HepG2 (cell line): ENCODE results near the gene RPA1. TPM values are rescaled to one million over a fixed set of nuclear protein-coding genes. Genes with fewer than 3 reads are reported as not detected.

Source experiments
- ATAC-seq: fragments of 200-7000 bp; cut with Tn5 transposase; 3 replicates; pipeline ENCODE4 v1.9.1; 2020; ENCODE audit warnings: mild to moderate bottlenecking, moderate library complexity
- BruUV-seq: library from RNA; stranded (reverse); fragments of 400-500 nt; replicated peaks from 2 replicates; lab custom pipeline; 2021; lab: Mats Ljungman, UMichigan
- CTCF ChIA-PET: fragments of 300-600 bp; formaldehyde crosslinking; extraction: SDS; loops from one replicate; lab custom pipeline; 2021; ENCODE audit warnings: low total read pairs, inconsistent platforms, low intra/inter-chr PET ratio; lab: Yijun Ruan, JAX
- POLR2A ChIA-PET: fragments of 350-600 bp; sonication (Branson Sonifier 250); formaldehyde crosslinking; loops from one replicate; lab custom pipeline; 2020; ENCODE audit warnings: antibody characterized with exemption, inconsistent platforms; lab: Yijun Ruan, JAX
- DNase-seq: peaks from one replicate; pipeline ENCODE4 v3.0.0-alpha.2; 2015; ENCODE audit warnings: low spot score
- FAIRE-seq: peaks from 3 replicates; lab custom pipeline; 2011; peaks lifted over from hg19 to GRCh38; lab: Jason Lieb, UNC
- H2AFZ ChIP-seq: one replicate; pipeline ENCODE4 v1.6.1; 2011; ENCODE audit warnings: low read length, inconsistent platforms
- H3K27ac ChIP-seq: fragments of 300-600 bp; 3 replicates; pipeline ENCODE4 v1.8.0; 2011; ENCODE audit warnings: mixed run types, mild to moderate bottlenecking, mixed read lengths, low read length, inconsistent platforms; ENCODE audit not compliant: insufficient read depth; ENCODE audit errors: extremely low read length
- H3K27me3 ChIP-seq, 2 experiments: fragments of 200-600 bp in 1 of 2; 2 replicates in 1 of 2; 3 replicates in 1 of 2; pipeline versions ENCODE4 v1.6.0 to v1.8.0; 2011; ENCODE audit warnings: low read length in 2 of 2, mild to moderate bottlenecking in 2 of 2, moderate library complexity in 2 of 2, inconsistent platforms in 1 of 2; ENCODE audit not compliant: insufficient read depth in 2 of 2, control insufficient read depth in 1 of 2
- H3K36me3 ChIP-seq, 2 experiments: fragments of 200-600 bp in 1 of 2; replicated peaks in 1 of 2; 2 replicates in 1 of 2; 3 replicates in 1 of 2; pipeline versions ENCODE4 v1.5.1 to v1.8.0; 2011; ENCODE audit warnings: low read length in 2 of 2, inconsistent platforms in 1 of 2; ENCODE audit not compliant: insufficient read depth in 2 of 2, control insufficient read depth in 1 of 2
- H3K4me1 ChIP-seq: 2 replicates; pipeline ENCODE4 v1.5.1; 2012; ENCODE audit warnings: low read length, inconsistent platforms; ENCODE audit not compliant: insufficient read depth
- H3K4me2 ChIP-seq: 2 replicates; pipeline ENCODE4 v1.6.0; 2011; ENCODE audit warnings: low read depth, low read length, inconsistent platforms
- H3K4me3 ChIP-seq, 3 experiments: fragments of 200-600 bp in 1 of 3; sonication (generic), shearing (Covaris generic) in 1 of 3; replicated peaks in 1 of 3; 2 replicates each; pipeline ENCODE4 v1.5.1; 2011 to 2016; ENCODE audit warnings: low read length in 3 of 3, inconsistent platforms in 2 of 3, low read depth in 2 of 3, mild to moderate bottlenecking in 2 of 3, control low read depth in 1 of 3, mixed read lengths in 1 of 3; ENCODE audit not compliant: insufficient read depth in 1 of 3
- H3K79me2 ChIP-seq: one replicate; pipeline ENCODE4 v1.6.1; 2011; ENCODE audit warnings: low read length, inconsistent platforms; ENCODE audit not compliant: insufficient read depth
- H3K9ac ChIP-seq: 2 replicates; pipeline ENCODE4 v1.6.0; 2011; ENCODE audit warnings: mild to moderate bottlenecking, low read depth, low read length, inconsistent platforms; ENCODE audit not compliant: insufficient read depth
- H3K9me3 ChIP-seq: 2 replicates; pipeline ENCODE4 v1.5.1; 2012; ENCODE audit warnings: mild to moderate bottlenecking, low read length
- H4K20me1 ChIP-seq: 2 replicates; pipeline ENCODE4 v1.6.0; 2011; ENCODE audit warnings: inconsistent platforms, mild to moderate bottlenecking, low read length, moderate library complexity; ENCODE audit not compliant: insufficient read depth
- MED13 ChIP-seq: sonication (generic); formaldehyde crosslinking; IDR thresholded peaks from 2 replicates; pipeline ENCODE4 v1.5.0; 2020; ENCODE audit warnings: missing genetic modification reagents
- PHF21A ChIP-seq: sonication (generic); formaldehyde crosslinking; IDR thresholded peaks from 2 replicates; pipeline ENCODE4 v1.5.0; 2020; ENCODE audit warnings: mild to moderate bottlenecking, missing genetic modification reagents
- SMC3 ChIP-seq: IDR thresholded peaks from 2 replicates; pipeline ENCODE4 v1.6.1; 2011; ENCODE audit warnings: low read length, improper control_type of control experiment
- ZNF143 ChIP-seq: sonication (generic); formaldehyde crosslinking; IDR thresholded peaks from 2 replicates; pipeline ENCODE4 v1.4.0; 2020; ENCODE audit warnings: missing genetic modification reagents
- ZNF331 ChIP-seq: sonication (generic); formaldehyde crosslinking; IDR thresholded peaks from 2 replicates; pipeline ENCODE4 v1.4.0; 2020; ENCODE audit warnings: missing genetic modification reagents
- ZNF563 ChIP-seq: sonication (generic); formaldehyde crosslinking; IDR thresholded peaks from 2 replicates; pipeline ENCODE4 v1.8.0; 2022; ENCODE audit warnings: mild to moderate bottlenecking, moderate library complexity, missing genetic modification reagents
- ZNF607 ChIP-seq: sonication (generic); formaldehyde crosslinking; IDR thresholded peaks from 2 replicates; pipeline ENCODE4 v1.5.1; 2020; ENCODE audit warnings: missing genetic modification reagents, mild to moderate bottlenecking, borderline replicate concordance
- ZNF614 ChIP-seq: IDR thresholded peaks from 2 replicates; pipeline ENCODE4 v1.6.1; 2018; ENCODE audit warnings: missing biosample characterization, missing genetic modification reagents, inconsistent platforms, borderline replicate concordance
- ZNF672 ChIP-seq: sonication (generic); formaldehyde crosslinking; IDR thresholded peaks from 2 replicates; pipeline ENCODE4 v1.8.1; 2022; ENCODE audit warnings: missing genetic modification reagents
- ZNF746 ChIP-seq: sonication (generic); formaldehyde crosslinking; IDR thresholded peaks from 2 replicates; pipeline ENCODE4 v1.8.0; 2022; ENCODE audit warnings: mild to moderate bottlenecking, missing genetic modification reagents
- ZNF780A ChIP-seq: sonication (generic); formaldehyde crosslinking; IDR thresholded peaks from 2 replicates; pipeline ENCODE4 v1.8.0; 2022; ENCODE audit warnings: mild to moderate bottlenecking, missing genetic modification reagents, moderate library complexity
- WGBS: methylation state at CpG from one replicate; pipeline ENCODE4 v1.1.6; 2017; ENCODE audit warnings: low lambda C conversion rate; 5-methylcytosine and 5-hydroxymethylcytosine counted together
- in situ Hi-C: cut with HindIII; loops from 2 replicates; pipeline ENCODE4 v1.10.0; 2017; ENCODE audit warnings: low pct_unique_long_range_greater_than_20kb; ENCODE audit not compliant: extremely low pct_ligation_motif_present
- intact Hi-C: fragments of 100-400 bp; cut with micrococcal nuclease; formaldehyde crosslinking; loops from one replicate; pipeline ENCODE4 v1.10.0; 2022; ENCODE audit not compliant: unreplicated experiment
- polyA plus RNA-seq, 8 experiments: library from polyadenylated mRNA; depleted of rRNA in 3 of 8; stranded (reverse) in 7 of 8; unstranded in 1 of 8; fragments of >200 nt; fragmentation: Illumina TruSeq in 4 of 8; extraction: Trizol in 4 of 8; gene quantifications; 2 replicates each; pipeline versions ENCODE4 v1.2.1 to v1.2.3, GENCODE V29; 2011 to 2016; ENCODE audit warnings: low read depth in 4 of 8, missing spikeins in 1 of 8, mixed read lengths in 1 of 8; ENCODE audit not compliant: insufficient read depth in 1 of 8
- total RNA-seq, 5 experiments: library from RNA; depleted of rRNA; stranded (reverse); fragments of >200 nt; fragmentation: Illumina TruSeq; extraction: Trizol; gene quantifications; 2 replicates each; pipeline ENCODE4 v1.2.3, GENCODE V29; 2016; ENCODE audit warnings: low read depth in 1 of 5
- TF ChIP-seq, protein P1 (sequence below): sonication (generic); formaldehyde crosslinking; IDR thresholded peaks from 2 replicates; pipeline ENCODE4 v1.8.0; 2022; ENCODE audit warnings: mild to moderate bottlenecking, missing genetic modification reagents, moderate library complexity
- TF ChIP-seq, protein P2 (sequence below): sonication (generic); formaldehyde crosslinking; IDR thresholded peaks from 2 replicates; pipeline ENCODE4 v1.8.1; 2023; ENCODE audit warnings: missing genetic modification reagents, mild to moderate bottlenecking, borderline replicate concordance
- TF ChIP-seq, protein P3 (sequence below): sonication (generic); formaldehyde crosslinking; IDR thresholded peaks from 2 replicates; pipeline ENCODE4; 2020; ENCODE audit warnings: missing genetic modification reagents, mild to moderate bottlenecking, borderline replicate concordance
- TF ChIP-seq, protein P4 (sequence below): sonication (generic); formaldehyde crosslinking; IDR thresholded peaks from 2 replicates; pipeline ENCODE4 v1.9.0; 2021; ENCODE audit warnings: missing genetic modification reagents, borderline replicate concordance

Gene RPA1
- total and polyA plus RNA-seq, 2 of the 13 experiments (the other 11 are each of a cell fraction or from before 2014, with no cell fraction given): 13.9 to 37.6 TPM

DNA sequence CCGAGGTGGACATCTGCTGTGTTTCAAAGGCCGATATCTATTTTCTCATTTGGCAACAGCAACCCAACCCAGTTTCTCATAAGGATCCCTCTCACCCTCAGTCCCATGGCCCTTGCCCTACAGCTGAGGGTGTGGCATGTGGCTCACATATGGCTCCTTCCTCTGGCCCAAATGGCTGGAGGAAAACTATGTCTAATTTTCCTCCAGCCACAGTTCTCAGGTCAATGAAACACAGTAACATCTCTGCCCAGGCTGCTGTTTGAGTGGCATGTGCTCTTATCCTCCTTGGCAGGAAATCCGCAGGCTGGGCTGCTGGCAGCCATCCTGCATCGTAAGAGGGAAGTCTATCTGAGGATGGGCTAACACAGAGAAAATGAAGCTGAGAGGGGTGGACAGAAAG, 43.9 kb upstream of the RPA1 start:
- no peaks in the 10 kb centered on the region for H3K79me2 ChIP-seq
- no peaks in the 10 kb centered on the region for H3K27me3 ChIP-seq
- no peak for ATAC-seq
- in situ Hi-C loops: no loop called here
- no peaks in the 10 kb centered on the region for H4K20me1 ChIP-seq
- H3K4me3 ChIP-seq: no peak overlapping the region
- TF ChIP-seq ZNF746 (CRISPR knock-in tag): no peak
- TF ChIP-seq, protein P1, sequence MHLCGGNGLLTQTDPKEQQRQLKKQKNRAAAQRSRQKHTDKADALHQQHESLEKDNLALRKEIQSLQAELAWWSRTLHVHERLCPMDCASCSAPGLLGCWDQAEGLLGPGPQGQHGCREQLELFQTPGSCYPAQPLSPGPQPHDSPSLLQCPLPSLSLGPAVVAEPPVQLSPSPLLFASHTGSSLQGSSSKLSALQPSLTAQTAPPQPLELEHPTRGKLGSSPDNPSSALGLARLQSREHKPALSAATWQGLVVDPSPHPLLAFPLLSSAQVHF: no peak
- TF ChIP-seq ZNF143: no peak
- H3K27ac ChIP-seq: no peak overlapping the region
- no TSS peak for BruUV-seq
- no peak overlapping the region for H3K4me2 ChIP-seq
- peaks cover 7% of the 10 kb centered on the region for H3K4me1 ChIP-seq
- ChIA-PET POLR2A (interaction anchor here (1.0 kb wide), 1 partner anchor 16 kb away, joined by 3 read pairs; no protein-coding TSS in a partner anchor), CTCF (no interaction called here)
- no peak overlapping the region for H2AFZ ChIP-seq
- H3K9ac ChIP-seq: no peak overlapping the region
- no peaks in the 10 kb centered on the region for H3K9me3 ChIP-seq
- DNase-seq: no peak
- peaks cover 23 to 51% of the 10 kb centered on the region in 2 experiments for H3K36me3 ChIP-seq
- intact Hi-C loops: no loop called here
- FAIRE-seq: no peak
- 100% methylated on average over 4 of the region's 4 CpGs for WGBS

DNA sequence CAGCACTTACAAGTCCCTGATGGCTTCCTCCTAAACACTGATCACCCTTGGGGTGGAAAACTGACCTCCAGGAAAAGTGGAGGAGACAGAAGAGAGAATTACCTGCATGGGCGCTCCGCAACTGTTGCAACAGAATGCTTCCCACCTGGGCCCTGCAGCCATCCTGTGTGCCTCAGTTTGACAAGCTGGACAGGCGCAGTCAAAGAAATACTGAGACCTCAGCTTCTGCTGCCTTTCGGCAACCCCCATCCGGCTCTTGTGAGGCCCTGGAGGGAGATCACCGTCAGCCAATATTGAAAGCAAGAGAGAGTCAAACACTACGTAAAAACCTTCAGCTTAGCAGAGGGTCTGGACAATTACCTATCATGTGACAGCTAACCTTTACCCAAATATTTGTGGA, 43.1 kb upstream of the RPA1 start:
- Histone ChIP-seq H3K4me3 (no peak overlapping the region), H3K9ac (no peak overlapping the region), H3K27me3 (no peaks in the 10 kb centered on the region), H2AFZ (no peak overlapping the region), H3K4me2 (no peak overlapping the region), H3K36me3 (peaks cover 19 to 44% of the 10 kb centered on the region in 2 experiments), H4K20me1 (no peaks in the 10 kb centered on the region), H3K4me1 (peaks cover 7% of the 10 kb centered on the region), H3K9me3 (no peaks in the 10 kb centered on the region), H3K27ac (no peak overlapping the region), H3K79me2 (no peaks in the 10 kb centered on the region)
- TF ChIP-seq ZNF614 (CRISPR knock-in tag) (no peak), ZNF780A (CRISPR knock-in tag) (no peak), SMC3 (no peak), ZNF331 (no peak), PHF21A (CRISPR knock-in tag) (no peak), ZNF563 (CRISPR knock-in tag) (no peak), MED13 (CRISPR knock-in tag) (no peak), ZNF672 (no peak), ZNF607 (no peak)
- TF ChIP-seq, protein P2, sequence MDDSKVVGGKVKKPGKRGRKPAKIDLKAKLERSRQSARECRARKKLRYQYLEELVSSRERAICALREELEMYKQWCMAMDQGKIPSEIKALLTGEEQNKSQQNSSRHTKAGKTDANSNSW (CRISPR knock-in tag): no peak
- TF ChIP-seq, protein P3, sequence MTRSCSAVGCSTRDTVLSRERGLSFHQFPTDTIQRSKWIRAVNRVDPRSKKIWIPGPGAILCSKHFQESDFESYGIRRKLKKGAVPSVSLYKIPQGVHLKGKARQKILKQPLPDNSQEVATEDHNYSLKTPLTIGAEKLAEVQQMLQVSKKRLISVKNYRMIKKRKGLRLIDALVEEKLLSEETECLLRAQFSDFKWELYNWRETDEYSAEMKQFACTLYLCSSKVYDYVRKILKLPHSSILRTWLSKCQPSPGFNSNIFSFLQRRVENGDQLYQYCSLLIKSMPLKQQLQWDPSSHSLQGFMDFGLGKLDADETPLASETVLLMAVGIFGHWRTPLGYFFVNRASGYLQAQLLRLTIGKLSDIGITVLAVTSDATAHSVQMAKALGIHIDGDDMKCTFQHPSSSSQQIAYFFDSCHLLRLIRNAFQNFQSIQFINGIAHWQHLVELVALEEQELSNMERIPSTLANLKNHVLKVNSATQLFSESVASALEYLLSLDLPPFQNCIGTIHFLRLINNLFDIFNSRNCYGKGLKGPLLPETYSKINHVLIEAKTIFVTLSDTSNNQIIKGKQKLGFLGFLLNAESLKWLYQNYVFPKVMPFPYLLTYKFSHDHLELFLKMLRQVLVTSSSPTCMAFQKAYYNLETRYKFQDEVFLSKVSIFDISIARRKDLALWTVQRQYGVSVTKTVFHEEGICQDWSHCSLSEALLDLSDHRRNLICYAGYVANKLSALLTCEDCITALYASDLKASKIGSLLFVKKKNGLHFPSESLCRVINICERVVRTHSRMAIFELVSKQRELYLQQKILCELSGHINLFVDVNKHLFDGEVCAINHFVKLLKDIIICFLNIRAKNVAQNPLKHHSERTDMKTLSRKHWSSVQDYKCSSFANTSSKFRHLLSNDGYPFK (CRISPR knock-in tag): no peak
- TF ChIP-seq, protein P4, sequence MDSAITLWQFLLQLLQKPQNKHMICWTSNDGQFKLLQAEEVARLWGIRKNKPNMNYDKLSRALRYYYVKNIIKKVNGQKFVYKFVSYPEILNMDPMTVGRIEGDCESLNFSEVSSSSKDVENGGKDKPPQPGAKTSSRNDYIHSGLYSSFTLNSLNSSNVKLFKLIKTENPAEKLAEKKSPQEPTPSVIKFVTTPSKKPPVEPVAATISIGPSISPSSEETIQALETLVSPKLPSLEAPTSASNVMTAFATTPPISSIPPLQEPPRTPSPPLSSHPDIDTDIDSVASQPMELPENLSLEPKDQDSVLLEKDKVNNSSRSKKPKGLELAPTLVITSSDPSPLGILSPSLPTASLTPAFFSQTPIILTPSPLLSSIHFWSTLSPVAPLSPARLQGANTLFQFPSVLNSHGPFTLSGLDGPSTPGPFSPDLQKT (CRISPR knock-in tag): no peak
- in situ Hi-C loops (no loop called here), intact Hi-C loops (no loop called here)
- FAIRE-seq (no peak), DNase-seq (no peak), ATAC-seq (no peak)
- WGBS: 92% methylated on average over 6 of the region's 7 CpGs
- BruUV-seq: no TSS peak
- CTCF ChIA-PET: no interaction called here
- POLR2A ChIA-PET: interaction anchor here (1.3 to 2.0 kb wide), 2 partner anchors 24 to 70 kb away, joined by 7 to 8 read pairs; no protein-coding TSS in a partner anchor
